AG10803 (cell line): Measurements from ENCODE around the gene CLSTN2.

ENCODE experiments used
- DNase-seq: peaks from one replicate; pipeline ENCODE4 v3.0.0; 2010; ENCODE audit warnings: low read depth
- H3K4me3 ChIP-seq: 2 replicates; pipeline ENCODE4 v1.5.1; 2011; ENCODE audit warnings: mild to moderate bottlenecking, low read length, control low read depth
- CTCF ChIP-seq: conservative IDR thresholded peaks from 2 replicates; pipeline ENCODE4 v1.5.1; 2011; ENCODE audit warnings: mild to moderate bottlenecking, low read length, control low read depth, inconsistent platforms

Gene CLSTN2

GRCh38 chr3:139978966-139979365, 44.0 kb downstream of the CLSTN2 start:
- TF ChIP-seq CTCF: no peak
- no peak for DNase-seq
- no peak overlapping the region for H3K4me3 ChIP-seq

- no peak for TF ChIP-seq CTCF
- H3K4me3 ChIP-seq: no peak overlapping the region
- DNase-seq: no peak
Measured at GRCh38 chr3:139979991-139980390, 45.0 kb downstream of the CLSTN2 start.

GRCh38 chr3:139982404-139982803, 47.4 kb downstream of the CLSTN2 start:
- H3K4me3 ChIP-seq: no peak overlapping the region
- TF ChIP-seq CTCF: no peak

GRCh38 chr3:139985576-139985975, 50.6 kb downstream of the CLSTN2 start:
- no peak for DNase-seq
- no peak for TF ChIP-seq CTCF
- no peak overlapping the region for H3K4me3 ChIP-seq

More at GRCh38 chr3:139982404-139982803, 47.4 kb downstream of the CLSTN2 start:
- DNase-seq: no peak

- no peak for TF ChIP-seq CTCF
Measured at GRCh38 chr3:139987908-139988307, 52.9 kb downstream of the CLSTN2 start.

GRCh38 chr3:139988472-139989156, 53.6 kb downstream of the CLSTN2 start:
- TF ChIP-seq CTCF: no peak
- DNase-seq: no peak
- H3K4me3 ChIP-seq: no peak overlapping the region

More at GRCh38 chr3:139987908-139988307, 52.9 kb downstream of the CLSTN2 start:
- no peak overlapping the region for H3K4me3 ChIP-seq
- no peak for DNase-seq

- H3K4me3 ChIP-seq: no peak overlapping the region
- no peak for TF ChIP-seq CTCF
- no peak for DNase-seq
Measured at GRCh38 chr3:139994891-139995290, 59.9 kb downstream of the CLSTN2 start.
